K562 (cell line): ENCODE measurements around the gene HSD17B8. TPM values are rescaled to one million over a fixed set of nuclear protein-coding genes. Genes with fewer than 3 reads are reported as not detected.

Source experiments
- ATAC-seq: fragments of 200-7000 bp; cut with Tn5 transposase; 3 replicates; pipeline ENCODE4 v1.9.1; 2020; ENCODE audit warnings: moderate library complexity
- BruUV-seq: library from RNA; stranded (reverse); fragments of 400-500 nt; replicated peaks from 2 replicates; lab custom pipeline; 2021; lab: Mats Ljungman, UMichigan
- CTCF ChIA-PET: fragments of 300-600 bp; formaldehyde crosslinking; extraction: SDS; loops from one replicate; lab custom pipeline; 2021; ENCODE audit warnings: low intra/inter-chr PET ratio; lab: Yijun Ruan, JAX
- POLR2A ChIA-PET: fragments of 300-600, 350-650 bp; sonication (Branson Sonifier 250); formaldehyde crosslinking; extraction: SDS; loops from one replicate; lab custom pipeline; 2021; ENCODE audit warnings: antibody characterized with exemption, inconsistent platforms; lab: Yijun Ruan, JAX
- DNase-seq, 4 experiments: peaks; one replicate each; pipeline versions ENCODE4 v3.0.0 to v3.0.0-alpha.2; 2011 to 2018; ENCODE audit warnings: low spot score in 3 of 4, mixed read lengths in 3 of 4; ENCODE audit errors: extremely low read depth in 1 of 4
- FAIRE-seq: peaks from 2 replicates; lab custom pipeline; 2011; peaks lifted over from hg19 to GRCh38; lab: Jason Lieb, UNC
- H2AFZ ChIP-seq: 2 replicates; pipeline ENCODE4 v1.6.0; 2011; ENCODE audit warnings: low read depth, low read length, control low read depth, inconsistent platforms
- H3K27ac ChIP-seq: fragments of 200-600 bp; 3 replicates; pipeline ENCODE4 v1.8.0; 2011; ENCODE audit warnings: low read depth, mild to moderate bottlenecking, control low read depth, inconsistent platforms, low read length, moderate library complexity, mixed read lengths; ENCODE audit errors: extremely low read depth
- H3K27me3 ChIP-seq, 2 experiments: fragments of 300-600 bp in 1 of 2; 2 replicates in 1 of 2; 3 replicates in 1 of 2; pipeline versions ENCODE4 v1.6.0 to v1.8.0; 2011; ENCODE audit warnings: inconsistent platforms in 2 of 2, low read length in 2 of 2, mild to moderate bottlenecking in 1 of 2, mixed read lengths in 1 of 2, moderate library complexity in 1 of 2; ENCODE audit not compliant: control insufficient read depth in 2 of 2, insufficient read depth in 2 of 2
- H3K36me3 ChIP-seq: fragments of 300-600 bp; 3 replicates; pipeline ENCODE4 v1.8.0; 2011; ENCODE audit warnings: mild to moderate bottlenecking, low read length, inconsistent platforms; ENCODE audit not compliant: control insufficient read depth, insufficient read depth
- H3K4me1 ChIP-seq, 2 experiments: fragments of 200-600 bp in 1 of 2; replicated peaks in 1 of 2; 2 replicates in 1 of 2; 3 replicates in 1 of 2; pipeline versions ENCODE4 v1.5.1 to v1.8.0; 2011; ENCODE audit warnings: inconsistent platforms in 2 of 2, low read length in 2 of 2, mild to moderate bottlenecking in 1 of 2, mixed read lengths in 1 of 2, moderate library complexity in 1 of 2; ENCODE audit not compliant: control insufficient read depth in 2 of 2, insufficient read depth in 2 of 2
- H3K4me2 ChIP-seq: 2 replicates; pipeline ENCODE4 v1.6.1; 2011; ENCODE audit warnings: low read length, control low read depth, inconsistent platforms, mixed read lengths; ENCODE audit not compliant: insufficient read depth
- H3K4me3 ChIP-seq: fragments of 200-600 bp; sonication (generic), shearing (Covaris generic); 2 replicates; pipeline ENCODE4 v1.5.1; 2016; ENCODE audit warnings: control low read depth, inconsistent platforms
- H3K79me2 ChIP-seq: fragments of 200-600 bp; 3 replicates; pipeline ENCODE4 v1.8.0; 2011; ENCODE audit warnings: low read length, inconsistent platforms; ENCODE audit not compliant: control insufficient read depth, insufficient read depth
- H3K9ac ChIP-seq, 2 experiments: 2 replicates each; pipeline versions ENCODE4 v1.6.0 to v1.6.1; 2011; ENCODE audit warnings: low read depth in 2 of 2, low read length in 2 of 2, control low read depth in 1 of 2, inconsistent platforms in 1 of 2, mild to moderate bottlenecking in 1 of 2, mixed read lengths in 1 of 2; ENCODE audit not compliant: insufficient read depth in 1 of 2
- H3K9me1 ChIP-seq: one replicate; pipeline ENCODE4 v1.6.0; 2011; ENCODE audit warnings: inconsistent platforms, mild to moderate bottlenecking, low read length, moderate library complexity; ENCODE audit not compliant: control insufficient read depth, insufficient read depth
- H3K9me3 ChIP-seq: replicated peaks from 2 replicates; pipeline ENCODE4 v1.5.1; 2011; ENCODE audit warnings: low read depth, low read length, inconsistent platforms; ENCODE audit not compliant: control insufficient read depth, insufficient read depth
- H4K20me1 ChIP-seq: replicated peaks from 2 replicates; pipeline ENCODE4 v1.6.1; 2011; ENCODE audit warnings: low read length, inconsistent platforms, mixed read lengths; ENCODE audit not compliant: control insufficient read depth, insufficient read depth
- SMARCE1 ChIP-seq: fragments of 450-650 bp; IDR thresholded peaks from 2 replicates; pipeline ENCODE4 v1.7.1; 2016; ENCODE audit warnings: mild to moderate bottlenecking
- YY1 ChIP-seq, 3 experiments: IDR thresholded peaks; 2 replicates each; pipeline ENCODE4 v1.6.1; 2011; ENCODE audit warnings: low read length in 2 of 3, mild to moderate bottlenecking in 2 of 3, moderate library complexity in 2 of 3, borderline replicate concordance in 1 of 3, control low read depth in 1 of 3, low read depth in 1 of 3; ENCODE audit not compliant: insufficient read depth in 3 of 3, insufficient replicate concordance in 2 of 3, control insufficient read depth in 1 of 3, insufficient read length in 1 of 3; ENCODE audit errors: extremely low read depth in 1 of 3
- WGBS: fragments of 100-300 bp; shearing (Covaris generic); methylation state at CpG from one replicate; pipeline ENCODE4 v1.1.6; 2016; ENCODE audit warnings: low coverage, mixed read lengths; ENCODE audit not compliant: insufficient coverage; ENCODE audit errors: missing lambda C conversion rate; 5-methylcytosine and 5-hydroxymethylcytosine counted together
- in situ Hi-C: fragments of 300-500 bp; cut with MboI; formaldehyde crosslinking; loops from 4 replicates; pipeline ENCODE4 v1.15.0; 2018; ENCODE audit warnings: inconsistent platforms, mixed read lengths
- intact Hi-C: fragments of 100-400 bp; cut with micrococcal nuclease; formaldehyde crosslinking; loops from 2 replicates; pipeline ENCODE4 v1.14.2; 2022
- polyA plus RNA-seq, 8 experiments: library from polyadenylated mRNA; depleted of rRNA in 4 of 8; stranded (reverse) in 5 of 8; unstranded in 3 of 8; fragments of >200 nt; fragmentation: Nextera tagmentation in 2 of 8; fragmentation: Illumina TruSeq in 1 of 8; extraction: Ambion mirVana in 2 of 8; extraction: Trizol in 1 of 8; gene quantifications; 2 replicates each; pipeline versions ENCODE4 v1.2.1 to v1.2.3, GENCODE V29; 2011 to 2014; ENCODE audit warnings: inconsistent platforms in 1 of 8, missing spikeins in 1 of 8
- total RNA-seq, 7 experiments: library from RNA; depleted of rRNA in 6 of 7; stranded (reverse); fragments of >200 nt in 6 of 7; fragmentation: Illumina TruSeq in 2 of 7; extraction: Trizol in 2 of 7; gene quantifications; 2 replicates each; pipeline versions ENCODE4 v1.2.1 to v1.2.3, GENCODE V29; 2011 to 2021; ENCODE audit warnings: low replicate concordance in 1 of 7

Gene HSD17B8
- total and polyA plus RNA-seq, 9 of the 15 experiments (the other 6 are each of a cell fraction or from before 2014, with no cell fraction given) = 3.7 to 35.2 (median 14.2) TPM

DNA sequence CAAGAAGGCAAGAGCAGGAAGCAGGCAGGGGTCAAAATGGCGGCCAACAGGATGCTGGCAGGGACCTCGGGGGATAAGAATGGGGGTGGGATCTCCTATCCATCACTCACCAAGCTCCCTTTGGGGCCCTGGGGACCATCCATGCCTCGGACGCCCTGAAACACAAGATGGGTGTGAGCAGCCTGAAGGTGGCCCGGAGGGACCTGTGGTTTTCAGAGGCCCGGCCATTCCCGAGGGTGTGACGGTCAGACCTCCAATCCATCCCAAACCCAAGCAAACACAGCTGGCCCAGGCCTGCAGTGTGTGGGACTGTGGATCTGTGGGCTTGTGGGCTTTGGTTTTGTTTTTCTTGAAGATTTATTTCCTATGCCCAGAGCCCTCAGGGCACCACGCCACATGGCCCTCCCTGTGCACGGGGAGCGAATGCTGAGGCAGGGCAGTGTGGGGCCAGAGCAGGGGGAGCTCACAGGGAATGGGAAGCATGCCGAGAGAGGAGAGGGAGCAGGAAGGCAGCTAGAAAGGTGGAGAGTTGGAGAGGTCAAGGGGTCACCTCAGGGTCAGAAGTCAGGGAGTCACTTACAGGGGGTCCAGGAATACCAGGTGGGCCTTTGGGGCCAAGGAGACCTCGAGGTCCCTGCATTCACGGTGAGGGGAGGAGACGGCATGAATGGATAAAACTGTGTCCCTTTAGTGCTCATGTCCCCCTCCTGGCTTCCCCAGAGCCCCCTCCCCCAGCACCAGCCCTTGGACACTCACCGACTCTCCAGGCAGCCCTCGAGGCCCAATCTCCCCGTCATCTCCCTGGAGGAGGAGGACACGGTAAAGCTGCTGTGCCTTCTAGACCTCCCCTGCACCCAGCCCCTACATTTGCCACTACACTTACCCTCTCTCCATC is 26.7 kb upstream of the HSD17B8 start:
- Histone ChIP-seq H3K27ac (no peak overlapping the region), H3K36me3 (no peaks in the 10 kb centered on the region), H3K9me1 (no peaks in the 10 kb centered on the region), H3K9me3 (peaks cover under 1% of the 10 kb centered on the region)
- TF ChIP-seq YY1 (IDR thresholded peaks at IDR 0.05; ENCODE audit: borderline replicate concordance in 1 of 3, control insufficient read depth in 1 of 3, extremely low read depth in 1 of 3, insufficient read depth in 3 of 3, insufficient read length in 1 of 3, insufficient replicate concordance in 2 of 3, low read depth in 1 of 3, low read length in 2 of 3) (peak in 2 of 3 experiments; percentile 24 to 56), SMARCE1 (no peak)
- TF ChIP-seq, all 486 proteins: peak for 1
- CTCF ChIA-PET = no interaction called here
- no peak overlapping the region for H3K9ac ChIP-seq
- no TSS peak for BruUV-seq
- POLR2A ChIA-PET = no interaction called here
- no peaks in the 10 kb centered on the region for H3K4me1 ChIP-seq
- FAIRE-seq (no peak), ATAC-seq (no peak), DNase-seq (no peak)
- WGBS = 26% methylated on average over 19 of the region's 19 CpGs
- H3K79me2 ChIP-seq = no peaks in the 10 kb centered on the region
- in situ Hi-C loops = no loop called here
- H3K27me3 ChIP-seq = peaks cover 3 to 18% of the 10 kb centered on the region in 2 experiments; a peak in 4 of 5 replicates
- intact Hi-C loops = no loop called here
- H3K4me2 ChIP-seq = no peak overlapping the region
- peak overlapping the region; percentile 26; the same call in 1 of the 2 replicates for H2AFZ ChIP-seq
- H3K4me3 ChIP-seq = no peak overlapping the region
- no peaks in the 10 kb centered on the region; the same call in 1 of the 2 replicates for H4K20me1 ChIP-seq
